B cell (primary cell): ENCODE results near the gene ONECUT1. TPM values are rescaled to one million over a fixed set of nuclear protein-coding genes. Genes with fewer than 3 reads are reported as not detected.

Source experiments
- ATAC-seq: fragments of 200-7000 bp; cut with Tn5 transposase; one replicate; pipeline ENCODE4 v1.10.0; 2021; ENCODE audit warnings: low read depth, mild to moderate bottlenecking, moderate number of reproducible peaks, moderate library complexity
- CTCF ChIA-PET: fragments of 350-600 bp; sonication (Branson Sonifier 250); formaldehyde crosslinking; loops from one replicate; lab custom pipeline; 2021; ENCODE audit warnings: antibody characterized with exemption, inconsistent platforms; lab: Charles Lee
- POLR2A ChIA-PET: fragments of 350-600 bp; sonication (Branson Sonifier 250); formaldehyde crosslinking; loops from one replicate; lab custom pipeline; 2021; ENCODE audit warnings: antibody characterized with exemption; lab: Charles Lee
- DNase-seq: peaks from one replicate; pipeline ENCODE4 v3.0.0; 2013
- H2AFZ ChIP-seq: 2 replicates; pipeline ENCODE4 v1.6.1; 2012; ENCODE audit warnings: mild to moderate bottlenecking, low read depth, low read length; ENCODE audit not compliant: insufficient read depth, poor library complexity, severe bottlenecking
- H3K27ac ChIP-seq, 2 donors: 1 replicate in 1 of 2; 2 replicates in 1 of 2; pipeline ENCODE4 v1.5.1; 2012 to 2013; ENCODE audit warnings: low read length in 2 of 2, mild to moderate bottlenecking in 2 of 2, moderate library complexity in 1 of 2
- H3K27me3 ChIP-seq, 4 experiments: fragments of 200-600 bp in 1 of 4; sonication (generic) in 1 of 4; replicated peaks in 1 of 4; 1 replicate in 2 of 4; 2 replicates in 2 of 4; pipeline versions ENCODE4 v1.6.1 to v1.7.0; 2013 to 2016; ENCODE audit warnings: low read length in 3 of 4, mild to moderate bottlenecking in 2 of 4, mixed read lengths in 1 of 4, moderate library complexity in 1 of 4; ENCODE audit not compliant: insufficient read depth in 4 of 4, control insufficient read depth in 3 of 4; ENCODE audit errors: control extremely low read depth in 1 of 4
- H3K36me3 ChIP-seq, 2 experiments: replicated peaks in 1 of 2; 1 replicate in 1 of 2; 2 replicates in 1 of 2; pipeline versions ENCODE4 v1.6.1 to v1.7.1; 2013; ENCODE audit warnings: low read length in 1 of 2; ENCODE audit not compliant: insufficient read depth in 2 of 2, control insufficient read depth in 1 of 2; ENCODE audit errors: control extremely low read depth in 1 of 2, extremely low read depth in 1 of 2
- H3K4me1 ChIP-seq, 2 donors: fragments of 200-600 bp in 1 of 2; sonication (generic) in 1 of 2; 1 replicate in 1 of 2; 2 replicates in 1 of 2; pipeline versions ENCODE4 v1.5.1 to v1.6.1; 2013 to 2017; ENCODE audit warnings: low read length in 2 of 2; ENCODE audit not compliant: control insufficient read depth in 2 of 2, insufficient read depth in 2 of 2
- H3K4me2 ChIP-seq: replicated peaks from 2 replicates; pipeline ENCODE3; 2012; ENCODE audit warnings: mild to moderate bottlenecking, low read depth, low read length; ENCODE audit not compliant: poor library complexity, severe bottlenecking
- H3K4me3 ChIP-seq, 5 experiments: fragments of 200-600 bp in 1 of 5; sonication (generic) in 1 of 5; 1 replicate in 3 of 5; 2 replicates in 2 of 5; pipeline versions ENCODE4 v1.5.1 to v1.7.0; 2011 to 2016; ENCODE audit warnings: low read length in 4 of 5, mild to moderate bottlenecking in 4 of 5, low read depth in 2 of 5, control low read depth in 1 of 5, moderate library complexity in 1 of 5; ENCODE audit not compliant: insufficient read depth in 1 of 5; ENCODE audit errors: control extremely low read depth in 1 of 5, extremely low read depth in 1 of 5
- H3K79me2 ChIP-seq: fragments of 200-600 bp; sonication (generic); one replicate; pipeline ENCODE4 v1.6.0; 2016; ENCODE audit warnings: low read length; ENCODE audit not compliant: control insufficient read depth, insufficient read depth
- H3K9ac ChIP-seq: fragments of 200-600 bp; sonication (generic); 2 replicates; pipeline ENCODE4 v1.6.1; 2017; ENCODE audit warnings: mild to moderate bottlenecking, low read length, moderate library complexity
- H3K9me3 ChIP-seq, 3 donors: one replicate each; pipeline versions ENCODE4 v1.6.1 to v1.7.1; 2013; ENCODE audit warnings: low read length in 2 of 3; ENCODE audit not compliant: control insufficient read depth in 2 of 3, insufficient read depth in 1 of 3; ENCODE audit errors: control extremely low read depth in 1 of 3
- H4K20me1 ChIP-seq: 2 replicates; pipeline ENCODE4 v1.6.0; 2012; ENCODE audit warnings: mild to moderate bottlenecking, low read length; ENCODE audit not compliant: insufficient read depth, control insufficient read depth, poor library complexity, severe bottlenecking
- H3K27ac Mint-ChIP-seq: one replicate; pipeline ENCODE4 v1.8.0; 2021; ENCODE audit warnings: mixed read lengths
- H3K27me3 Mint-ChIP-seq: one replicate; pipeline ENCODE4 v1.8.0; 2021; ENCODE audit warnings: mixed read lengths
- H3K4me1 Mint-ChIP-seq: one replicate; pipeline ENCODE4 v1.8.0; 2021; ENCODE audit warnings: mixed read lengths
- H3K4me3 Mint-ChIP-seq: one replicate; pipeline ENCODE4 v1.8.0; 2021; ENCODE audit warnings: mixed read lengths
- H3K9me3 Mint-ChIP-seq: one replicate; pipeline ENCODE4 v1.8.0; 2022; ENCODE audit warnings: mixed read lengths; ENCODE audit not compliant: insufficient read depth
- CTCF ChIP-seq: fragments of 200-600 bp; IDR thresholded peaks from one replicate; pipeline ENCODE4 v1.8.0; 2022; ENCODE audit warnings: antibody characterized with exemption, mild to moderate bottlenecking
- EZH2 ChIP-seq: IDR thresholded peaks from 2 replicates; pipeline ENCODE4 v1.6.1; 2012; ENCODE audit warnings: borderline replicate concordance, low read depth, mild to moderate bottlenecking, moderate library complexity, low read length; ENCODE audit not compliant: insufficient read depth, poor library complexity, severe bottlenecking
- WGBS: methylation state at CpG from one replicate; pipeline ENCODE4 v1.1.5; 2013; ENCODE audit warnings: missing lambda C conversion rate; ENCODE audit not compliant: insufficient coverage; 5-methylcytosine and 5-hydroxymethylcytosine counted together
- intact Hi-C: fragments of 100-400 bp; cut with micrococcal nuclease; formaldehyde crosslinking; loops from one replicate; pipeline ENCODE4 v1.10.0; 2022
- polyA plus RNA-seq: library from polyadenylated mRNA; depleted of rRNA; stranded (reverse); fragments of >200 nt; gene quantifications from 2 replicates; pipeline ENCODE4 v1.2.3, GENCODE V29; 2012
- total RNA-seq, 2 donors: library from RNA; stranded (reverse); fragments of 120-200 nt in 1 of 2; gene quantifications; 1 replicate in 1 of 2; 2 replicates in 1 of 2; pipeline versions ENCODE4 v1.2.3 to v1.2.4, GENCODE V29; 2013 to 2022

Gene ONECUT1
- total and polyA plus RNA-seq, 2 donors (not counting 1 experiment from before 2014, with no cell fraction given) = not detected

GRCh38 chr15:52737720-52738119 lies 52.4 kb downstream of the ONECUT1 start:
- Mint-ChIP-seq H3K27ac (no peak overlapping the region), H3K4me3 (no peak overlapping the region), H3K4me1 (peaks cover 8% of the 10 kb centered on the region), H3K9me3 (no peaks in the 10 kb centered on the region), H3K27me3 (peaks cover 5% of the 10 kb centered on the region)
- Histone ChIP-seq H3K4me3 (no peak overlapping the region), H3K27me3 (no peaks in the 10 kb centered on the region), H3K36me3 (no peaks in the 10 kb centered on the region), H3K79me2 (no peaks in the 10 kb centered on the region), H3K4me1 (peaks cover 11% of the 10 kb centered on the region in 2 donors), H3K9ac (no peak overlapping the region), H4K20me1 (no peaks in the 10 kb centered on the region), H3K4me2 (no peak overlapping the region), H3K9me3 (no peaks in the 10 kb centered on the region), H2AFZ (no peak overlapping the region), H3K27ac (no peak overlapping the region)
- intact Hi-C loops = loop anchor here (5.0 kb wide), 1 partner anchor 130 kb away; no protein-coding TSS in a partner anchor
- DNase-seq = no peak
- no peak for ATAC-seq
- TF ChIP-seq CTCF = no peak
- TF ChIP-seq EZH2 = no peak
- POLR2A ChIA-PET = no interaction called here
- no CpG with 5 or more reads among the region's 3 CpGs for WGBS
- CTCF ChIA-PET = interaction anchor here (0.6 to 1.2 kb wide), 5 partner anchors 87 to 482 kb away, joined by 3 to 5 read pairs (median 4); no protein-coding TSS in a partner anchor

- no peak overlapping the region for H3K4me3 ChIP-seq
- H3K36me3 ChIP-seq = no peaks in the 10 kb centered on the region
- no peak overlapping the region for H3K4me2 ChIP-seq
- Mint-ChIP-seq H3K9me3 (no peaks in the 10 kb centered on the region), H3K27ac (no peak overlapping the region), H3K4me3 (no peak overlapping the region), H3K4me1 (peaks cover 14% of the 10 kb centered on the region), H3K27me3 (peaks cover 4% of the 10 kb centered on the region)
- TF ChIP-seq EZH2 = no peak
- peak; percentile 96 for TF ChIP-seq CTCF
- DNase-seq (peak; percentile 88), ATAC-seq (peak; percentile 86)
- no CpG with 5 or more reads among the region's 4 CpGs for WGBS
- no peaks in the 10 kb centered on the region for H3K9me3 ChIP-seq
- no peaks in the 10 kb centered on the region for H3K79me2 ChIP-seq
- H3K4me1 ChIP-seq = peaks cover 12 to 14% of the 10 kb centered on the region in 2 donors
- no peaks in the 10 kb centered on the region for H3K27me3 ChIP-seq
- CTCF ChIA-PET = interaction anchor here (0.6 to 7.4 kb wide), 41 partner anchors 9 to 853 kb away, joined by 3 to 94 read pairs (median 4); partner anchors contain the start of gene ATOSA
- POLR2A ChIA-PET = interaction anchor here (1.5 kb wide), 1 partner anchor 56 kb away, joined by 4 read pairs; the partner anchor contains the start of gene ATOSA
- no peaks in the 10 kb centered on the region for H4K20me1 ChIP-seq
- H3K9ac ChIP-seq = no peak overlapping the region
- H3K27ac ChIP-seq = no peak overlapping the region
- intact Hi-C loops = loop anchor here (1.0 to 5.0 kb wide), 5 partner anchors 57 to 847 kb away; no protein-coding TSS in a partner anchor
- no peak overlapping the region for H2AFZ ChIP-seq
These were observed 54.7 kb downstream of the ONECUT1 start for GRCh38 chr15:52735231-52736089.
